Astrocyte of the hippocampus (primary cell): Measurements from ENCODE around the gene EPHB6.

ENCODE experiments used
- DNase-seq: peaks from one replicate; pipeline ENCODE4 v3.0.0; 2011; ENCODE audit warnings: low read depth, low spot score

The EPHB6 gene

GRCh38 chr7:142876991-142877910 is 22.4 kb downstream of the EPHB6 start:
- no peak for DNase-seq

GRCh38 chr7:142878315-142878714 is 23.4 kb downstream of the EPHB6 start:
- no peak for DNase-seq

- no peak for DNase-seq
Observed at GRCh38 chr7:142879060-142879459, 24.2 kb downstream of the EPHB6 start.

GRCh38 chr7:142880876-142881505 is 26.1 kb downstream of the EPHB6 start:
- DNase-seq: peak; percentile 31

- no peak for DNase-seq
Observed at GRCh38 chr7:142881586-142882337, 26.9 kb downstream of the EPHB6 start.

- no peak for DNase-seq
Observed at GRCh38 chr7:142882338-142882678, 27.4 kb downstream of the EPHB6 start.

GRCh38 chr7:142883145-142883544 is 28.3 kb downstream of the EPHB6 start:
- DNase-seq: no peak

GRCh38 chr7:142883571-142884285 is 28.9 kb downstream of the EPHB6 start:
- DNase-seq: no peak

- DNase-seq: no peak
Observed at GRCh38 chr7:142884286-142884640, 29.4 kb downstream of the EPHB6 start.

GRCh38 chr7:142885311-142886230 is 30.7 kb downstream of the EPHB6 start, which contains the start of gene TRPV6:
Gene TRPV6 (minus strand): TSS chr7:142885745.
- DNase-seq: no peak

GRCh38 chr7:142886866-142887265 is 32.0 kb downstream of the EPHB6 start:
- DNase-seq: no peak

- DNase-seq: no peak
Observed at GRCh38 chr7:142887282-142888015, 32.6 kb downstream of the EPHB6 start.

- DNase-seq: no peak
Observed at GRCh38 chr7:142889816-142890215, 34.9 kb downstream of the EPHB6 start.

GRCh38 chr7:142890874-142891485 is 36.1 kb downstream of the EPHB6 start:
- no peak for DNase-seq

GRCh38 chr7:142891490-142892082 is 36.7 kb downstream of the EPHB6 start:
- no peak for DNase-seq

- no peak for DNase-seq
Observed at GRCh38 chr7:142892951-142893350, 38.1 kb downstream of the EPHB6 start.

- no peak for DNase-seq
Observed at GRCh38 chr7:142894112-142894984, 39.5 kb downstream of the EPHB6 start.

- DNase-seq: no peak
Observed at GRCh38 chr7:142894985-142895593, 40.2 kb downstream of the EPHB6 start.
